WTC11 (cell line): ENCODE results near the gene TNS3.

Experiments
- CREM ChIP-seq: sonication (generic); formaldehyde crosslinking; IDR thresholded peaks from 2 replicates; pipeline ENCODE4 v1.8.1; 2022; ENCODE audit warnings: mild to moderate bottlenecking, missing genetic modification reagents, moderate library complexity
- ELF4 ChIP-seq: sonication (generic); formaldehyde crosslinking; IDR thresholded peaks from 2 replicates; pipeline ENCODE4 v1.8.1; 2022; ENCODE audit warnings: low read depth, mild to moderate bottlenecking, moderate library complexity, missing genetic modification reagents
- FOXP1 ChIP-seq: sonication (generic); formaldehyde crosslinking; IDR thresholded peaks from 2 replicates; pipeline ENCODE4 v1.8.0; 2022; ENCODE audit warnings: missing genetic modification reagents, mild to moderate bottlenecking, moderate library complexity, borderline replicate concordance
- TEAD4 ChIP-seq: sonication (generic); formaldehyde crosslinking; IDR thresholded peaks from 2 replicates; pipeline ENCODE4 v1.8.0; 2022; ENCODE audit warnings: mild to moderate bottlenecking, missing genetic modification reagents
- TF ChIP-seq, protein P1 (sequence below): fragments of 200-600 bp; IDR thresholded peaks from 2 replicates; pipeline ENCODE4 v1.8.0; 2022; ENCODE audit warnings: antibody characterized with exemption
- TF ChIP-seq, protein P2 (sequence below): sonication (generic); formaldehyde crosslinking; IDR thresholded peaks from 2 replicates; pipeline ENCODE4 v1.8.0; 2022; ENCODE audit warnings: mild to moderate bottlenecking, missing genetic modification reagents
- TF ChIP-seq, protein P3 (sequence below): sonication (generic); formaldehyde crosslinking; conservative IDR thresholded peaks from 2 replicates; pipeline ENCODE4 v1.8.1; 2022; ENCODE audit warnings: mild to moderate bottlenecking, missing genetic modification reagents
- TF ChIP-seq, protein P4 (sequence below): fragments of 250-450 bp; sonication (Bioruptor Pico); IDR thresholded peaks from 2 replicates; pipeline ENCODE4 v2.1.2; 2022; ENCODE audit warnings: mild to moderate bottlenecking, moderate library complexity
- TF ChIP-seq, protein P5 (sequence below): sonication (generic); formaldehyde crosslinking; IDR thresholded peaks from 2 replicates; pipeline ENCODE4 v1.8.1; 2023; ENCODE audit warnings: mild to moderate bottlenecking, missing genetic modification reagents, moderate library complexity
- TF ChIP-seq, protein P6 (sequence below): fragments of 250-450 bp; sonication (Bioruptor Pico); IDR thresholded peaks from 2 replicates; pipeline ENCODE4 v1.9.0; 2021; ENCODE audit warnings: mild to moderate bottlenecking, borderline replicate concordance

DNA sequence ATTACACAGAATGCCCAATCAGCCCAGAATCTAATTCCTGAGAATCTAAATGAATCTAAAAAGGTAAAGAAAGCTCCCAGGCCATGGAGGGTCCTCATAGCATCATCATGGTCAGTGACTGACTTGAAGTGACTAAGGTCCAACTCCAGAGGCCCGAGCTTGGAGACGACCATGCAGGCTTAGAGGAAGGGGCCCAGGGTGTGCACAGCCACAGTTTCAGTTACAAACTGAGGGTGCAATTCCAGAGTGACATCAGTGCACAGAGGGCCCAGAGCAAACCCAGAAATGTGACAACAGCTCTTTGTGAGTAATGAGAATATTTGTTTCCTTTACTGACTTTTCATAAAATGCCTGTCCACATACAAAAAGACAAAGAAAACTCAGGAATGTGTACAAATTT, 170.0 kb downstream of the TNS3 start:
- TF ChIP-seq, protein P1, sequence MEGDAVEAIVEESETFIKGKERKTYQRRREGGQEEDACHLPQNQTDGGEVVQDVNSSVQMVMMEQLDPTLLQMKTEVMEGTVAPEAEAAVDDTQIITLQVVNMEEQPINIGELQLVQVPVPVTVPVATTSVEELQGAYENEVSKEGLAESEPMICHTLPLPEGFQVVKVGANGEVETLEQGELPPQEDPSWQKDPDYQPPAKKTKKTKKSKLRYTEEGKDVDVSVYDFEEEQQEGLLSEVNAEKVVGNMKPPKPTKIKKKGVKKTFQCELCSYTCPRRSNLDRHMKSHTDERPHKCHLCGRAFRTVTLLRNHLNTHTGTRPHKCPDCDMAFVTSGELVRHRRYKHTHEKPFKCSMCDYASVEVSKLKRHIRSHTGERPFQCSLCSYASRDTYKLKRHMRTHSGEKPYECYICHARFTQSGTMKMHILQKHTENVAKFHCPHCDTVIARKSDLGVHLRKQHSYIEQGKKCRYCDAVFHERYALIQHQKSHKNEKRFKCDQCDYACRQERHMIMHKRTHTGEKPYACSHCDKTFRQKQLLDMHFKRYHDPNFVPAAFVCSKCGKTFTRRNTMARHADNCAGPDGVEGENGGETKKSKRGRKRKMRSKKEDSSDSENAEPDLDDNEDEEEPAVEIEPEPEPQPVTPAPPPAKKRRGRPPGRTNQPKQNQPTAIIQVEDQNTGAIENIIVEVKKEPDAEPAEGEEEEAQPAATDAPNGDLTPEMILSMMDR: no peak
- TF ChIP-seq, protein P2, sequence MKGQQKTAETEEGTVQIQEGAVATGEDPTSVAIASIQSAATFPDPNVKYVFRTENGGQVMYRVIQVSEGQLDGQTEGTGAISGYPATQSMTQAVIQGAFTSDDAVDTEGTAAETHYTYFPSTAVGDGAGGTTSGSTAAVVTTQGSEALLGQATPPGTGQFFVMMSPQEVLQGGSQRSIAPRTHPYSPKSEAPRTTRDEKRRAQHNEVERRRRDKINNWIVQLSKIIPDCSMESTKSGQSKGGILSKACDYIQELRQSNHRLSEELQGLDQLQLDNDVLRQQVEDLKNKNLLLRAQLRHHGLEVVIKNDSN: no peak
- TF ChIP-seq, protein P3, sequence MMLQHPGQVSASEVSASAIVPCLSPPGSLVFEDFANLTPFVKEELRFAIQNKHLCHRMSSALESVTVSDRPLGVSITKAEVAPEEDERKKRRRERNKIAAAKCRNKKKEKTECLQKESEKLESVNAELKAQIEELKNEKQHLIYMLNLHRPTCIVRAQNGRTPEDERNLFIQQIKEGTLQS: no peak
- no peak for TF ChIP-seq FOXP1 (CRISPR knock-in tag)
- TF ChIP-seq, protein P4, sequence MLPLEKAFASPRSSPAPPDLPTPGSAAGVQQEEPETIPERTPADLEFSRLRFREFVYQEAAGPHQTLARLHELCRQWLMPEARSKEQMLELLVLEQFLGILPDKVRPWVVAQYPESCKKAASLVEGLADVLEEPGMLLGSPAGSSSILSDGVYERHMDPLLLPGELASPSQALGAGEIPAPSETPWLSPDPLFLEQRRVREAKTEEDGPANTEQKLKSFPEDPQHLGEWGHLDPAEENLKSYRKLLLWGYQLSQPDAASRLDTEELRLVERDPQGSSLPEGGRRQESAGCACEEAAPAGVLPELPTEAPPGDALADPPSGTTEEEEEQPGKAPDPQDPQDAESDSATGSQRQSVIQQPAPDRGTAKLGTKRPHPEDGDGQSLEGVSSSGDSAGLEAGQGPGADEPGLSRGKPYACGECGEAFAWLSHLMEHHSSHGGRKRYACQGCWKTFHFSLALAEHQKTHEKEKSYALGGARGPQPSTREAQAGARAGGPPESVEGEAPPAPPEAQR: no peak
- no peak for TF ChIP-seq ELF4 (CRISPR knock-in tag)
- TF ChIP-seq TEAD4 (CRISPR knock-in tag): no peak
- TF ChIP-seq CREM (CRISPR knock-in tag): no peak
- TF ChIP-seq, protein P5, sequence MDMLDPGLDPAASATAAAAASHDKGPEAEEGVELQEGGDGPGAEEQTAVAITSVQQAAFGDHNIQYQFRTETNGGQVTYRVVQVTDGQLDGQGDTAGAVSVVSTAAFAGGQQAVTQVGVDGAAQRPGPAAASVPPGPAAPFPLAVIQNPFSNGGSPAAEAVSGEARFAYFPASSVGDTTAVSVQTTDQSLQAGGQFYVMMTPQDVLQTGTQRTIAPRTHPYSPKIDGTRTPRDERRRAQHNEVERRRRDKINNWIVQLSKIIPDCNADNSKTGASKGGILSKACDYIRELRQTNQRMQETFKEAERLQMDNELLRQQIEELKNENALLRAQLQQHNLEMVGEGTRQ: no peak
- TF ChIP-seq, protein P6, sequence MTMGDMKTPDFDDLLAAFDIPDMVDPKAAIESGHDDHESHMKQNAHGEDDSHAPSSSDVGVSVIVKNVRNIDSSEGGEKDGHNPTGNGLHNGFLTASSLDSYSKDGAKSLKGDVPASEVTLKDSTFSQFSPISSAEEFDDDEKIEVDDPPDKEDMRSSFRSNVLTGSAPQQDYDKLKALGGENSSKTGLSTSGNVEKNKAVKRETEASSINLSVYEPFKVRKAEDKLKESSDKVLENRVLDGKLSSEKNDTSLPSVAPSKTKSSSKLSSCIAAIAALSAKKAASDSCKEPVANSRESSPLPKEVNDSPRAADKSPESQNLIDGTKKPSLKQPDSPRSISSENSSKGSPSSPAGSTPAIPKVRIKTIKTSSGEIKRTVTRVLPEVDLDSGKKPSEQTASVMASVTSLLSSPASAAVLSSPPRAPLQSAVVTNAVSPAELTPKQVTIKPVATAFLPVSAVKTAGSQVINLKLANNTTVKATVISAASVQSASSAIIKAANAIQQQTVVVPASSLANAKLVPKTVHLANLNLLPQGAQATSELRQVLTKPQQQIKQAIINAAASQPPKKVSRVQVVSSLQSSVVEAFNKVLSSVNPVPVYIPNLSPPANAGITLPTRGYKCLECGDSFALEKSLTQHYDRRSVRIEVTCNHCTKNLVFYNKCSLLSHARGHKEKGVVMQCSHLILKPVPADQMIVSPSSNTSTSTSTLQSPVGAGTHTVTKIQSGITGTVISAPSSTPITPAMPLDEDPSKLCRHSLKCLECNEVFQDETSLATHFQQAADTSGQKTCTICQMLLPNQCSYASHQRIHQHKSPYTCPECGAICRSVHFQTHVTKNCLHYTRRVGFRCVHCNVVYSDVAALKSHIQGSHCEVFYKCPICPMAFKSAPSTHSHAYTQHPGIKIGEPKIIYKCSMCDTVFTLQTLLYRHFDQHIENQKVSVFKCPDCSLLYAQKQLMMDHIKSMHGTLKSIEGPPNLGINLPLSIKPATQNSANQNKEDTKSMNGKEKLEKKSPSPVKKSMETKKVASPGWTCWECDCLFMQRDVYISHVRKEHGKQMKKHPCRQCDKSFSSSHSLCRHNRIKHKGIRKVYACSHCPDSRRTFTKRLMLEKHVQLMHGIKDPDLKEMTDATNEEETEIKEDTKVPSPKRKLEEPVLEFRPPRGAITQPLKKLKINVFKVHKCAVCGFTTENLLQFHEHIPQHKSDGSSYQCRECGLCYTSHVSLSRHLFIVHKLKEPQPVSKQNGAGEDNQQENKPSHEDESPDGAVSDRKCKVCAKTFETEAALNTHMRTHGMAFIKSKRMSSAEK (CRISPR knock-in tag): no peak
